Measurements from ENCODE around the gene NOCT.
"Not testable (repeated sequence)": the region's sequence is repeated elsewhere in the genome, so short reads cannot be mapped to it uniquely, and the experiment has no call there.

NOCT gene

DNA sequence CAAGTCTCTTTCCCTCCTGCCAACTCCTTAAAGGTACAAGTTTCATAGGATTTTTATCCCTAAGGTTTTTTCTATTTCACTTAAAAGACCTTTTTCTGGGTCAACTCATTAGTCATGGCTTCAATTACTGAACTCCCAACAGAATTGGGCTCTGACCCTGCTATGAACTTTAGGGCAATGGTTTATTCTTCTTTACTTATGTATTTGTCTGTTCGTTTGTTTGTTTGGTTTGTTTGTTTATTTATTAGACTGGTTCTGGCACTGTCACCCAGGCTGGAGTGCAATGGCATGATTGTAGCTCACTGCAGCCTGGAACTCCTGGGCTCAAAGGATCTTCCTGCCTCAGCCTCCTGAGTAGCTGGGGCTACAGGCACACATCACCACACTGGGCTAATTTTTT, 5.9 kb upstream of the NOCT start:
- no peak for DNase-seq (ENCODE audit: low spot score)

DNA sequence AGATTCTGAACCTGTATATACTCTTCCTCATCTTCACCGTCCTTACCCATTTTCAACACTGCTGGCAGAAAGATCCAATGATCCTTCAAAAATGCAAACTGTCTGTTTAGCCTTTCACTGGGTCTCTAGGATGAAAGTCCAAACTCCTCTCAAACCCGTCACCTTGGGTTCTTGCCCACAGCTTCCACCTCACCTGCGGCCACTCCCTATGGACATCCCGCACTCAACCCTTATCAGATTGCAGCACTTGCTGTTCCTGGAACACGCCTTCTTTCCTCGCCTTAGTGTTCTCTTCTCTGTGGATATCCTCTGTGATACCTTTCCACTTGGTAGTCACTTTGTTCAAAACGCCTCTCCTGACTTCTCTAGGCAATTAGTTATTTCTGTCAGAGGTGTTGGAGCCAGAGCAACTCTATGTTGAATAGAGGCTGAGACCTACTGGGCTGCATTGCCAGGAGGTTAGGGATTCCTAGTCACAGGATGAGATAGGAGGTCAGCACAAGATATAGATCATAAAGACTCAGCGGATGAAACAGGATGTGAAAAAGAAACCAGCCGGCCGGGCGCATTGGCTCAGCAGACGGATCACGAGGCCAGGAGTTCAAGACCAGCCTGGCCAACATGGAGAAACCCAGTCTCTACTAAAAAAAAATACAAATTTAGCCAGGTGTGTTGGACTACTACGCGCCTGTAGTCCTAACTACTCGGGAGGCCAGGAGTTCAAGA, 4.2 kb upstream of the NOCT start:
- DNase-seq (ENCODE audit: low spot score), result no peak

DNA sequence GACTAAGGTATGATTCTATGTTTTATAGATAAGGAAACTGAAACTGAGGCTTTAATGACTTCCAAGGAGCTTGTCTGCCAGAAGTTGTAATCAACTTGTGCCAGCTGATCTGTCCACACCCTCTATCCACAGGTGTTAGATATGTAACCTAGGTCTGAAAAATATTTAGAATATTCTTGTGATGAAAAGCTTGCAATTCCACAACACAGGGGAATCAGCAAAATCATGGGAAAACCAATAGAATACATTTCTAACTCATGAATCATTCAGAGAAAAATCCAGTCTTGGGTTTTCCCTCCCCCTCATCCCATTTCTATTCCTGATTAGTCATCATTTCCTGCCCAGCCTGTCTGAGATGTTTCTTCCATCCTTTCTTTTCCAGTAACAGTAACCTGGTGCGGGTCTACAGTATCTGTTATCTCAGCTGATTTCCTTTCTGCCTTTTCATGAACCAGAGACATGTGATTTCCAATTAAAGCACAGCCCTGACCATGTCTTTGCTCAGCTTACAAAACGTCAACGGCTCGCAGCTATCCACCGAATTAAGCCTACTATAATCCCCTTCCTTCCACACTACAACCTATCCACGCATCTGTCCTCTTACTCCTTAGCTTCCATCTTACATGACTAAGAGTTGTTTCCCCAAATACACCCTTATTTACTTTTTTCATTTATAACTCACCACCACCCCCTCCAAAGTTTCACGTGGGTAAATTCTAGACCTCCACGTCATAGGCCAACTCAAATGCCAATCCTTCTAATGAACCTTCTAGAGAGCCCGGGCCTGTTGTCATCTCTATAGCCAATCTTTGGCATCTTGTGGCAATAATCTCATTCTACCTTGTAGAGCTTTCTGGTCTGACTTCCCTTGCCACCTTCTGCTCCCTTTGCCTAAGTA, 961 bp upstream of the NOCT start:
- DNase-seq (ENCODE audit: low spot score), result peak; percentile 84

DNA sequence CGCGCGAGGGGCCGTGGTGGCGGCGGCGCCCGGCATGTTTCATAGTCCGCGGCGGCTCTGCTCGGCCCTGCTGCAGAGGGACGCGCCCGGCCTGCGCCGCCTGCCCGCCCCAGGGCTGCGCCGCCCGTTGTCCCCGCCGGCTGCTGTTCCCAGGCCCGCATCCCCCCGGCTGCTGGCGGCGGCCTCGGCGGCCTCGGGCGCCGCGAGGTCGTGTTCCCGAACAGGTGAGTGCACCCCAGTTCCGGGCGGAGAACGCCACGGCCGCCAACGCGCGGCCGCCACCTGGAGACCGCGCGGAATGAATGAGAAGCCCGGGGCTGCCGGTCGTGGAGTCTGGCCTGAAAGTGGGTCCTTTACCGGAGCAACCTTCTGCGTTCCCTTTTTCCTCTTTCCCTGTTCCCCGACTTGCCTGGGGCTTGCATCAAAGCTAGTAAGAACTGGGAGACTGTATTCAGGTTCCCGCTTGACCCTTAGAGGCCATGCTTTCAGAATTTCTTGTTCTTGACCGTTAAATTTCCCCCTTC, 429 bp downstream of the NOCT start:
- DNase-seq (ENCODE audit: low spot score), result peak; percentile 40

DNA sequence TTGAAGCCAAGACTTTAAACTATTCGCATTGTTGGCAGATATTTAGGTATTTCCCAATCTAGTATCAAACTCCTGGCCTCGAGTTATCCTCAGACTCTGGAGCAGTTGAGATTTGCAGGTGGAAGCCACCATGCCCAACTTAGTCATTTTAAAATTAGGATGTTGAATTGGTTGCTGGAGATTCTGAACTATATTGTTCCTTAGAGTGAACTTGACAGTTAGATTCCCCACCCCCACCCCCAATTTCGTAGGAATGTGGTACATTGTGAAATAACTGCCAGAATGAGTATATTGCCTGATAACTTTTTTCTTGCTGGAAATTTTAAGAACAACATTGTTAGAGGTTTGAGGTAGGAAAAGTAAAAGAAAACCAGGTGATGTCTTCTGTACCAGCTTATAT, 2.3 kb downstream of the NOCT start:
- no peak for DNase-seq (ENCODE audit: low spot score)

DNA sequence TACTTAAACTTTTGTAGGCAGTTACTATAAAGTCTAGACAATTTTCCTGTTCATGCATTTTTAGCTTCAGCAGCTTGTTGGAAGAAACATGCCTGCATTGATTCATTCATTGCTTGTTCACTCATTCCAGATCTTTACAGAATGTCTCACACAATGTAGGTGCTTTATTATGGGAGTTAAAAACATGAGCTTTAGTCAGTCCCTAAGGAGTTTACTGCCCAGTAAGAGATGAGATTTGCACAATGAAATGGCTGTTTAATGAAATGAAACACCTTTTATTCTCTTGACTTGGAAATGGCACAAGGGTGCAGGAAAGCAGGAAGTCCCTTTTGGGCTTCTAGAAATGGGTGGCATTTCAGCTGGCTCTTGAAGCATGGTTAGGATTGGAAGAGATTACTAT, 2.9 kb downstream of the NOCT start:
- no peak for DNase-seq (ENCODE audit: low spot score)

DNA sequence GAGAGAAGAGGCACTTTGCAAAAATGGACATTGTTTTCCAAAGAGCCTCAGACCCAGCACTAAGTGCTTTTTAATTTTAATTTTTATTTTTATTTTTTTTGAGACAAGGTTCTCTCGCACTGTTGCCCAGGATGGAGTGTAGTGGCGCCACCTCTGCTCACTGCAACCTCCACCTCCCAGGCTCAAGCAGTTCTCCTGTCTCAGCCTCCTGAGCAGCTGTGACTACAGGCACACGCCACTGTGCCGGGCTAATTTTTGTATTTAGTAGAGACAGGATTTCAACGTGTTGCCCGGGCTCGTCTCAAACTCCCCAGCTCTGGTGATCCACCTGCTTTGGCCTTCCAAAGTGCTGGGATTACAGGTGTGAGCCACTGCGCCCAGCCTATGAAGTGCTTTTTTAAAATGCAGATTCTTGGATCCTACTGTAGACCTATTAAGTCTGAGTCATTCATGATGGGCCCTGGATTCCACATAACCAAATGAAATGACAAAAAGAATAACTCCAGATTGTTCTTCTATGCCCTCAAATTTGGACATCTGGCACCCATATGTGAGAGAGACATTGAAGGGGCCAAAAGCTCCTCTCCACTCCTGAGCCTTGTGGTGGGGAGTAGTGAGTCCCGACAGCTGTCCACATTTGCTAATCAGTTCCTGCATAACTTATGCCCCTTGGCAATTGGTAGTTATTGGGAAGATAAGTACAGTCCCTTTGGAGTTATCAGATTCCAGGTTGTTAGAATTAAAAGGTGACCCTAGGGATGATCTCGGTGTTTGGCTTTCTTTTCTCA, 3.6 kb downstream of the NOCT start:
- DNase-seq (ENCODE audit: low spot score), result no peak

DNA sequence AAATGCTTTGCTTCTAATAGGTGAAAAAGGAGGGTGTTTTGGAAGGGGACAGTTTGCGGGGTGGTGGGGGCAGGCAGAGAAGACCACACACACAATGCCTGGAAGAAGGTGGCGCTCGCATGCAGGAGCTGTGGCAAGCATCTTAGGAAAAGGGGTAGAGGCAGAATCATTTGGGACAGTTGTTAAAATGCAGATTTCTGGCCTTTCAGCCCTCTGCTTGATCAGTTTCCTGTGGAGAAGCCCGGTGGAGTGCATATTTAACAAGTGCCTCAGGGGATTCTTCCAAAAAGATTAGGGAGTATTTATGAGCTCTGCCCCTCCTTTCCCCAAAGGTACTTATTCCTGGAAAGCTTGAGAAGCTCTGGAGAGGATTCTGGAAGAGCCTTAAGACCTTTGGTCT, 4.8 kb downstream of the NOCT start:
- DNase-seq (ENCODE audit: low spot score), result no peak

DNA sequence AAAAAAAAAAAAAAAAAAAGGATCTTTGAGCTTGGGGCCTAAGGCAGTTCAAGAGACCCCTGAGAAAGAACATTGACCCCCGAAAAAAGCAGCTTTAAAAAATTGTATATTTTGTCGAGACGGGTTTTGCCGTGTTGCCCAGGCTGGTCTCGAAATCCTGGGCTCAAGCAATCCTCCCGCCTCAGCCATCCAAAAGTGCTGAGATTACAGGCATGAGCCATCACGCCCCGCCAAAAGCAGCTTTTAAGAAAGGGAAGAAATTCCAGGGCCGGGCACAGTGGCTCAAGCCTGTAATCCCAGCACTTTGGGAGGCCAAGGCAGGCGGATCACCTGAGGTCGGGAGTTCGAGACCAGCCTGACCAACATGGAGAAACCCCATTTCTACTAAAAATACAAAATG, 5.5 kb downstream of the NOCT start:
- DNase-seq (ENCODE audit: low spot score), result not testable (repeated sequence)

DNA sequence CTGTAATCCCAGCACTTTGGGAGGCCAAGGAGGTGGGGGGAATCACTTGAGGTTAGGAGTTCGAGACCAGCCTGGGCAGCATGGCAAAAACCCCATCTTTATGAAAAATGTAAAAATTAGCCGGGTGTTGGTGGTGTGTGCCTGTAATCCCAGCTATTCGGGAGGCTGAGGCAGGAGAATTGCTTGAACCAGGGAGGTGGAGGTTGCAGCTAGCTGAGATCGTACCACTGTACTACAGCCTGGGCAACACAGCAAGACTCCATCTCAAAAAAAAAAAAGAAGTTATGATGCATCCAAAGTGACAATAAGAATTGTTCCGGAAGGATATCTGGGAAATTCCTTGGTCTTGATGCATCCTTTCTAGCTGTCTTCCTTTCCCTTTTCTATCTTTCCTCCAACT, 7.3 kb downstream of the NOCT start:
- no peak for DNase-seq (ENCODE audit: low spot score)

DNA sequence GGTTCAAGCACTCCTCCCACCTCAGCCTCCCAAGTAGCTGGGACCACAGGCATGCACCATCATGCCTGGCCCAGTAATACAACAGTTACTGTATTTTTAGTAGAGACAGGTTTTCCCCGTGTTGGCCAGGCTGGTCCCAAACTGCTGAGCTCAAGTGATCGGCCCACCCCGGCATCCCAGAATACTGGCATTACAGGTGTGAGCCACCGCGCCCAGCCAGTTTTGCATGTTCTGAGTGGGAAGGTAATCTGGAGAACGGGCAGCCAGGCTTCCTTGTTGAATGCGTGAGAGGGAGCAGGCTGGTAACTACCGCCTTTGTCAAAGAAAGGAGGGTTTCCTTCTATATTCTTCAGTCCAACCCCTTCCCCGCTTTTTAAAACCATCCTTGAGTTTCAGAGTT, 9.1 kb downstream of the NOCT start:
- DNase-seq (ENCODE audit: low spot score), result no peak

DNA sequence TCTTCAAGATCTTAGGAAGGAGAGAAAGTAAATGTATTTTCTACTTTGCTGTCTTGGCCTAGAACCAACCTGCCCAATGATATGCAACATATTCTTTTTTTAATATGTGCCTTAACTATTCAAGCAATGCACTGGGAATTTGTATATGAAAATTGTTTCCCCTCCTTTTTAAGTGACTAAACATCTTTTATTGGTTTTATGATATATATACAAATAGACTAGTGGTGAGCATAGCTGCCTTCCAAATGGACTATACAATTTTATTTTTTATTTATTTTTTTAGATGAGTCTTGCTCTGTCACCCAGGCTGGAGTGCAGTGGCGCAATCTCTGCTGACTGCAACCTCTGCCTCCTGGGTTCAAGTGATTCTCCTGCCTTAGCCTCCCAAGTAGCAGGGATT, 10.3 kb downstream of the NOCT start:
- DNase-seq (ENCODE audit: low spot score), result no peak

DNA sequence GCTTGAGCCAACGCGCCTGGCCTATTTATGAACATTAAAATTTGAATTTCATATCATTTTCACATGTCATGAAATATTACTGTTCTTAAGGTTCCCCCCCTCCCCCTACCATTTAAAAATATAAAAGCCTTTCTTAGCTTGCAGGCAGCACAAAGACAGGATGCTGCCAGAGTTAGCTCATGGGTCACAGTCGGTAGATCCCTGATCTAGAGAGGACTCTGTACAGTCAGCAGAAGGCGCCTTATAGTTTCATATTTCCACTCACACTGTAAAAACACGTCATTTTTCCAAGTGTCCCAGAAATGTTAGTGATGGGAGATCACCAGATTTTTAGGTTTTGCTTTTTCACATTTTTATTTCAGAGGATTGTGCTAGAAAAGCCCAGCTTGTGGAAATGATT, 12.2 kb downstream of the NOCT start:
- no peak for DNase-seq (ENCODE audit: low spot score)

DNA sequence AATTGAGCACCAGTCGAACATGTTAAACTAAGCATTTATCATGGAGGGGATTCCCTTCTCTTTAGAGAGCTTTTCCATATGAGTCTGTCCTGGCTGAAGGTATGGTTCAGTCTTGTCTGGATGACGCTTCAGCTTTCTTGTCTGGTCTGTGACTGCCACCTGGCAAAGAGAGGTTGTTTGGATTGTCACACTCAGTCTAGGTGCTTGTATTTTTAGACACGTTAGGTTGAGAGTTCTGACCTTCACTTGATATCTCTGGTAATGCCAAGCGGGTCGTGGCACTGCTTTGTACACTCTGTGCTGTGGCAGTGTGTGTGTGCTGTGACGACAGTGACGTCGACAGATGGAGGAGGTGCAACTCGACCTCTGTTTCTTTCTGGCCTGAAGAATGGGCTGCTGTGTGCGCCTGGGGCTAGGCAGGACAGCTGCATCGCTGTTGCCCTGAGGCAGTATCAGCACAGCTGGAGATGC, 12.6 kb downstream of the NOCT start:
- DNase-seq (ENCODE audit: low spot score), result no peak

DNA sequence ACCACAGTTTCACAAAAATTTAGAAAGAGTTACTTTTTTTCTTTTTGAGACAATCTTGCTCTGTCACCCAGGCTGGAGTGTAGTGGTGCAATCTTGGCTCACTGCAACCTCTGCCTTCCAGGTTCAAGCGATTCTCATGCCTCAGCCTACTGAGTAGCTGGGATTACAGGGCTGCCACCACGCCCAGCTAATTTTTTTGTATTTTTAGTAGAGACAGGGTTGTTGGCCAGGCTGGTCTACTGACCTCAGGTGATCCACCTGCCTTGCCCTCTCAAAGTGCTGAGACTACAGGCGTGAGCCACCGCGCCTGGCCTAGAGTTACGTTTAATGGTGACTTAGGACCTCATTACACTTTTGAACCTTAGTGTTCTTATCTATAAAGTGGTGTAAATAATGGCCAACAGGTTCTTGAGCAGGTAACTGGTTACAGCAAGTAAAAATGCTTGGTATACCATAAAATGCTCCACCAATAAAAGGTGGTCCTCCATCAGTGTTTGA, 14.3 kb downstream of the NOCT start:
- DNase-seq (ENCODE audit: low spot score), result not testable (repeated sequence)

DNA sequence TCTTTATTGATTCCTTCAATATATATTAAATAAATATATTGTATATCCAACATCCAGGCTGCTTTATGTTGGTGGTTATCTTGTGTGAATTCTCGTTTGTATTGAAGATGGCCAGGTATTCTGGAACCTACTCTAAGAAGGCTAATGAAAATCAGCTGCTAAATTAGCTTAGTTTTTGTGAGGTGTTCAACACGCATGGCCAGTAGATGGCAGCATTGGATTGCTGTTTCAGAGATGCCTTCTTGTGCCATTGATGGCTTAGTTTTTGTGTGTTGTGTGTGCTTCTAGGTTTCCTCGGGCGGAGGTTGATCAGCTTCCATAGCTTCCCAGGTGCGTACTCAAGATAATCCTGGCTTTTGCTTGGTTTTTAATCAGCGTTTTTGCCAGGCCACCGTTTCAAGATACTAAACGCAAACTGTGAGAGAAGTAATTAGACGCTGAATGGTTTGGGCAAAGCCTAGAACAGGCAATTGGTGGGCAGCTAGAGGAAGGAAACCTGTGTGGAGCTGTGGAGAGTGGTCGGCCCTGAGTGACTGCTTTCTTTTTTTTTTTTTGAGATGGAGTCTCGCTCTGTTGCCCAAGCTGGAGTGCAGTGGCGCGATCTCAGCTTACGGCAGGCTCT, 15.1 kb downstream of the NOCT start:
- peak; percentile 64 for DNase-seq (ENCODE audit: low spot score)

DNA sequence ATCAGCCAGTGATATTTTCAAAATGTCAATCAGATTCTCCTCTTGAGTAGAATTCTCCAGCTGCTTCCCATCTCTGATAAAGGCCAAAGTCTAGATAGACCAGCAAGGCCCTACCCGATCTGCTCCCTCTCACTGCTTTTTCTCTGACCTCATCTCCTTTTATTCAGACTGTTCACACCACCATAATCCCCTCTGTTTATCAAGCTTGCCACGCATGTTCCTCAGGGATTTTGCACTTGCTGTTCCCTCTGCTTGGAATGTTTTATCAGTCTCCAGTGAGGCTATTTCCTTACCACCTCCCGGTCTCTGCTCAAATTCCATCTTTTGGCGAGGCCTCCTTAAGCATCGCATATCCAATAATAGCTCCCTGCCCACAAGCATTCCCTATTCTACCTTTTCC, 20.1 kb downstream of the NOCT start:
- no peak for DNase-seq (ENCODE audit: low spot score)

DNA sequence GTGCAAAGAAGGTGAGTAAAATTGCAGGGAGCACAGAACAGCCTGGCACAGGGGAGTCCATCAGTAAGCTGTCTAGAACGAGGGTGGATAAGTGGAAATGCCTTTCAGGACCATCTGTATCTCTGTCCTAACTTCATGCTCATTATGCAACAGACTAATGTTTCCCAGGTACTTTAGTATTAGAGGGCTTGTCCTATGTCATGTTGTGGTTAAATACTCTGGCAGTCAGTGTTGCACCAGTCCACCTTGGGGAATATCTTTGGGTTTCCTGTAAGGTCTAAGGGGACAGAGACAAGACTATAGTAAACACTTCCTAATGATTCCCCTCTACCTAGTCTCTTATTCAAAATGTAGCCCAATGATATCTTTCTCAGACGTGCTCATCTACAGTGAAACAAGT, 21.3 kb downstream of the NOCT start:
- no peak for DNase-seq (ENCODE audit: low spot score)

DNA sequence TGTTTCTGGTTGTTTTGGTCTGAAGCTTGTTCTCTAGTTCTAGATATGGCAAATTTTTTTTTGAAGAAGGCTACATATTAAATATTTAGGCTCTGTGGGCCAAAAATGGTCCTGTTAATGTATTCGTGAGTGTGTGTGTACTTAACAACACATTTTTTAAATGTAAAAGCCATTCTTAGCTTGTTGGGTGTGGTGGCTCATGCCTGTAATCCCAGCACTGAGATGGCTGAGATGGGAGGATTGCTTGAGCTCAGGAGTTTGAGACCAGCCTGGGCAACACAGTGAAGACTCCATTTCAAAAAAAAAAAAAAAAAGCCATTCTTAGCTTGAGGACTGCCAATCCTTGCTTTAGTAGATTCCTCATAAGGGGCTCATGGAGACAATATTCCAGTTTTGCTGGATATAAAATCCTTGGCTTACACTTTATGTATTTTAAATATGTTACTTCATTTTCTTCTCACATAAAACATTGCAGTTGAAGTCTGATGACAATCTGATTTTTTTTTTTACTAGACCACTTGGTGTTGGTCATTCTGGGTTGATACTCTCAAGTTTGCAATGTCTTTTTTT, 23.4 kb downstream of the NOCT start:
- DNase-seq (ENCODE audit: low spot score), result no peak

DNA sequence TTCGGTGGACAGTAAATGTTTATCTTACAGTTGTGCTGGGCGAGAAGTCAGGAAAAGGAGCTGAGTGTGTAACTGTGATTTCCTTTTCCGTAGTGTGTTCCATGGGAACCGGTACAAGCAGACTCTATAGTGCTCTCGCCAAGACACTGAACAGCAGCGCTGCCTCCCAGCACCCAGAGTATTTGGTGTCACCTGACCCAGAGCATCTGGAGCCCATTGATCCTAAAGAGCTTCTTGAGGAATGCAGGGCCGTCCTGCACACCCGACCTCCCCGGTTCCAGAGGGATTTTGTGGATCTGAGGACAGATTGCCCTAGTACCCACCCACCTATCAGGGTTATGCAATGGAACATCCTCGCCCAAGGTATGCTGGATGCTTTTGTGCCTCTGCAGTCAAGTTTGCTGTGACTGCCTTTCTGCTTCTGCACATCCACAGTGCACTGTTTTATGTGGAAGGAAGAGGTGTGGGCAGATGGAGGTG, 27.4 kb downstream of the NOCT start:
- DNase-seq (ENCODE audit: low spot score), result no peak

DNA sequence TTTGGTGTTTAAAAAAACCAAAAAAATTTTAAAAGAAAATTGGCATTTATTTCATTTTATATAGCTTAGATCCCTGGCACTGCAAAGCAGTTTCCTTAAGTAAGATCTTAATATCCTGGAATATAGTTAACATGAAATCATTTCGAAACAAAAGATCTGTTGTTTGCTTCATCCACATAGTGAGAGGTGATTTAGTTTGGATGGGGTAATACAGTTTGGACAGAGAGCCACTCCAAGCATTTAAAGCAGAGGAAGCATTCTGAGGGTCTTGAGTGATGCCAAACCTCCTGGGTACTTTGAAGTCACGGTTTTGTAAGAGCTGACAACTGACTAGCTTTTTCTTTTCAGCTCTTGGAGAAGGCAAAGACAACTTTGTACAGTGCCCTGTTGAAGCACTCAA, 28.7 kb downstream of the NOCT start:
- no peak for DNase-seq (ENCODE audit: low spot score)

Data from SW480 (cell line).